DMS114 treated with DMSO at 0.1 percent for 48 hours (cell line): ENCODE measurements around the gene RTP1.
"Not testable (repeated sequence)": the region's sequence is repeated elsewhere in the genome, so short reads cannot be mapped to it uniquely, and the experiment has no call there.

Source experiments
- DNase-seq: peaks from one replicate; lab custom pipeline; 2025; ENCODE audit not compliant: unreplicated experiment; lab: John Stamatoyannopoulos, UW

The RTP1 gene

GRCh38 chr3:187197335-187197649 lies at the start of gene RTP1:
Gene RTP1, plus strand, starts transcription at chr3:187197486. Its CDS starts 30 bp downstream, at chr3:187197516.
- DNase-seq: no peak

- no peak for DNase-seq
Observed at GRCh38 chr3:187150186-187150585, 47.1 kb upstream of the RTP1 start.

- no peak for DNase-seq
Observed at GRCh38 chr3:187150599-187150998, 46.7 kb upstream of the RTP1 start.

GRCh38 chr3:187161556-187161955 lies 35.7 kb upstream of the RTP1 start:
- DNase-seq: no peak

- no peak for DNase-seq
Observed at GRCh38 chr3:187162265-187162953, 34.9 kb upstream of the RTP1 start.

- DNase-seq: peak; percentile 68
Observed at GRCh38 chr3:187165144-187165543, 32.1 kb upstream of the RTP1 start.

- DNase-seq: no peak
Observed at GRCh38 chr3:187166750-187167149, 30.5 kb upstream of the RTP1 start.

GRCh38 chr3:187167777-187168176 lies 29.5 kb upstream of the RTP1 start:
- DNase-seq: no peak

GRCh38 chr3:187169231-187169960 lies 27.9 kb upstream of the RTP1 start:
- no peak for DNase-seq

GRCh38 chr3:187170911-187171310 lies 26.4 kb upstream of the RTP1 start:
- DNase-seq: not testable (repeated sequence)

GRCh38 chr3:187172929-187173328 lies 24.4 kb upstream of the RTP1 start:
- DNase-seq: no peak

- no peak for DNase-seq
Observed at GRCh38 chr3:187181454-187182170, 15.7 kb upstream of the RTP1 start.

- no peak for DNase-seq
Observed at GRCh38 chr3:187183210-187183862, 13.9 kb upstream of the RTP1 start.

GRCh38 chr3:187183903-187184302 lies 13.4 kb upstream of the RTP1 start:
- DNase-seq: no peak

- DNase-seq: no peak
Observed at GRCh38 chr3:187185759-187186158, 11.5 kb upstream of the RTP1 start.

- DNase-seq: no peak
Observed at GRCh38 chr3:187186375-187186774, 10.9 kb upstream of the RTP1 start.

GRCh38 chr3:187186801-187187421 lies 10.4 kb upstream of the RTP1 start:
- DNase-seq: no peak

- no peak for DNase-seq
Observed at GRCh38 chr3:187188931-187189330, 8.4 kb upstream of the RTP1 start.

- DNase-seq: no peak
Observed at GRCh38 chr3:187191271-187191670, 6.0 kb upstream of the RTP1 start.

GRCh38 chr3:187193181-187193580 lies 4.1 kb upstream of the RTP1 start:
- DNase-seq: no peak
